Thoracic aorta (tissue), 2 donors: ENCODE results near the gene IL6R. TPM values are rescaled to one million over a fixed set of nuclear protein-coding genes. Genes with fewer than 3 reads are reported as not detected.

Source experiments
- ATAC-seq: fragments of 150-250 bp; one replicate; pipeline ENCODE4 v1.8.0; 2017; ENCODE audit warnings: low read depth; ENCODE audit not compliant: insufficient number of reproducible peaks, low FRiP score
- DNase-seq: peaks from one replicate; pipeline ENCODE4 v3.0.0-alpha.2; 2020; ENCODE audit warnings: low spot score
- H3K27ac ChIP-seq, 2 donors: fragments of 200-600 bp; sonication (generic); 1 replicate in 1 of 2; 2 replicates in 1 of 2; pipeline ENCODE4 v1.5.1; 2016; ENCODE audit warnings: mild to moderate bottlenecking in 2 of 2, moderate library complexity in 2 of 2
- H3K27me3 ChIP-seq: fragments of 200-600 bp; sonication (generic); replicated peaks from 2 replicates; pipeline ENCODE4 v1.6.0; 2016; ENCODE audit warnings: mild to moderate bottlenecking; ENCODE audit not compliant: insufficient read depth
- H3K36me3 ChIP-seq: fragments of 200-600 bp; sonication (generic); one replicate; pipeline ENCODE4 v1.5.1; 2016
- H3K4me1 ChIP-seq, 2 donors: fragments of 200-600 bp; sonication (generic); 1 replicate in 1 of 2; 2 replicates in 1 of 2; pipeline versions ENCODE4 v1.5.1 to v1.6.0; 2016; ENCODE audit warnings: low read depth in 2 of 2, mild to moderate bottlenecking in 1 of 2; ENCODE audit not compliant: control insufficient read depth in 1 of 2
- H3K4me3 ChIP-seq: fragments of 200-600 bp; sonication (generic); 2 replicates; pipeline ENCODE4 v1.5.1; 2016; ENCODE audit warnings: mild to moderate bottlenecking
- H3K9me3 ChIP-seq: fragments of 200-600 bp; sonication (generic); 2 replicates; pipeline ENCODE4 v1.5.1; 2016
- CTCF ChIP-seq: fragments of 200-600 bp; sonication (generic); IDR thresholded peaks from one replicate; pipeline ENCODE4 v1.5.1; 2019; ENCODE audit warnings: antibody characterized with exemption
- total RNA-seq, 2 donors: library from RNA; depleted of rRNA; stranded (reverse); fragments of >200 nt; gene quantifications; one replicate each; pipeline versions ENCODE4 v1.1.0 to v1.2.3, GENCODE V29; 2016

The IL6R gene
- total RNA-seq, 2 donors from 2014 or later, result 25.8 to 48.3 TPM

- TF ChIP-seq CTCF, result no peak
- no peaks in the 10 kb centered on the region for H3K36me3 ChIP-seq
- peak; percentile 39 for DNase-seq
- no peaks in the 10 kb centered on the region for H3K9me3 ChIP-seq
- ATAC-seq, result peak; percentile 40
- peak overlapping the region; percentile 51 to 59 for H3K27ac ChIP-seq
- peaks cover 5 to 17% of the 10 kb centered on the region in 2 donors for H3K4me1 ChIP-seq
- no peaks in the 10 kb centered on the region for H3K27me3 ChIP-seq
- H3K4me3 ChIP-seq, result peak overlapping the region; percentile 61
These were observed 29.4 kb downstream of the IL6R start for GRCh38 chr1:154434346-154435085.

- peaks cover 5 to 17% of the 10 kb centered on the region in 2 donors for H3K4me1 ChIP-seq
- no peak overlapping the region for H3K27ac ChIP-seq
- no peaks in the 10 kb centered on the region for H3K9me3 ChIP-seq
These were observed 30.6 kb downstream of the IL6R start for GRCh38 chr1:154435599-154436200.

GRCh38 chr1:154436433-154436832, 31.3 kb downstream of the IL6R start:
- Histone ChIP-seq H3K36me3 (no peaks in the 10 kb centered on the region), H3K9me3 (no peaks in the 10 kb centered on the region), H3K4me1 (peaks cover 5 to 17% of the 10 kb centered on the region in 2 donors), H3K27ac (no peak overlapping the region), H3K27me3 (no peaks in the 10 kb centered on the region), H3K4me3 (no peak overlapping the region)
- DNase-seq (no peak), ATAC-seq (no peak)
- TF ChIP-seq CTCF, result no peak

More at GRCh38 chr1:154435599-154436200, 30.6 kb downstream of the IL6R start:
- no peaks in the 10 kb centered on the region for H3K27me3 ChIP-seq
- H3K36me3 ChIP-seq, result no peaks in the 10 kb centered on the region
- ATAC-seq (no peak), DNase-seq (no peak)
- TF ChIP-seq CTCF, result no peak
- no peak overlapping the region for H3K4me3 ChIP-seq

- Histone ChIP-seq H3K27ac (no peak overlapping the region), H3K27me3 (no peaks in the 10 kb centered on the region), H3K9me3 (no peaks in the 10 kb centered on the region), H3K4me3 (no peak overlapping the region), H3K4me1 (peaks cover 0 to under 1% of the 10 kb centered on the region in 2 donors), H3K36me3 (no peaks in the 10 kb centered on the region)
- no peak for TF ChIP-seq CTCF
- ATAC-seq (no peak), DNase-seq (no peak)
These were observed 35.1 kb downstream of the IL6R start for GRCh38 chr1:154440036-154440804.
